CD4-positive, alpha-beta T cell treated with Interferon alpha-2 for 1 hour (primary cell): Measurements from ENCODE around the gene SRRM4.

ENCODE experiments used
- DNase-seq, 2 donors: peaks; one replicate each; pipeline ENCODE4 v3.0.0-alpha.2; 2020 to 2022

SRRM4 gene

DNA sequence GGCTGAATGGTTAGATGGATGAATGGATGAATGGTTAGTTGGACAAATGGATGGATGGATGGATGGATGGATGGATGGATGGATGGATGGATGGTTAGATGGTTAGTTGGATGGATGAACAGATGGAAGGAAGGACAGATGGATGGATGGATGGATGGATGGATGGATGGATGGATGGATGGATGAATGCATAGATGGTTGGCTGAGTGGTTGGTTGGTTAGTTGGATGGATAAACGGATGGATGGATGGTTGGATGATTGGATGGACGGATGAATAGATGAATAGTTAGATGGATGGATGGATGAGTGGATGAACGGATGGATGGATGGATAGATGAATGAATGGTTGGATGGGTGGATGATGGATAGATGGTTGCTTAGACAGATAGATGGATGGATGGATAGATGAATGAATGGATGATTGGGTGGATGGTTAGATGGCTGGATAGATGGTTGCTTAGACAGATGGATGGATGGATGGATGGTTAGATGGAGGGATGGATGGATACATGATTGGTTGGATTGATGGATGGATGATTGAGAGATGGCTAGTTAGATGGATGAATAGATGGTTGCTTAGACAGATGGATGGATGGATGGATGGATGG lies 148.6 kb downstream of the SRRM4 start:
- DNase-seq, result no peak

DNA sequence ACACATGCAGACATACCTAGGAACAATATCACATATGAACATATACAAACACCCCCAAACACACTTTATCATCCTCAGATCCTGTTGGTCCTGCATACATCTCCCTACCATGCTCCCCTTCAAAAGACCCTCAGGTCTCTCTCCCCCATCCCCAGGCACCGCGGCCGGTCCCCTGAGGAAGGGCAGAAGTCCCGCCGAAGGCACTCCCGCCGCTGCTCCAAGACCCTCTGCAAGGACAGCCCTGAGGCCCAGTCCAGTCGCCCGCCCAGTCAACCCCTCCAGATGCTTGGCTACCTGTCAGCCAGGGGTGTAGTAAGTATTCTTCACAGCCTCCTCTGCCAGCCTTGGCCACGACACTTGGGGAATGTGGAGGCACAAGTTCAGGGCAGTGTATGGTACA lies 149.2 kb downstream of the SRRM4 start:
- DNase-seq, result no peak

GRCh38 chr12:119134284-119135072 lies 153.1 kb downstream of the SRRM4 start:
- no peak for DNase-seq

DNA sequence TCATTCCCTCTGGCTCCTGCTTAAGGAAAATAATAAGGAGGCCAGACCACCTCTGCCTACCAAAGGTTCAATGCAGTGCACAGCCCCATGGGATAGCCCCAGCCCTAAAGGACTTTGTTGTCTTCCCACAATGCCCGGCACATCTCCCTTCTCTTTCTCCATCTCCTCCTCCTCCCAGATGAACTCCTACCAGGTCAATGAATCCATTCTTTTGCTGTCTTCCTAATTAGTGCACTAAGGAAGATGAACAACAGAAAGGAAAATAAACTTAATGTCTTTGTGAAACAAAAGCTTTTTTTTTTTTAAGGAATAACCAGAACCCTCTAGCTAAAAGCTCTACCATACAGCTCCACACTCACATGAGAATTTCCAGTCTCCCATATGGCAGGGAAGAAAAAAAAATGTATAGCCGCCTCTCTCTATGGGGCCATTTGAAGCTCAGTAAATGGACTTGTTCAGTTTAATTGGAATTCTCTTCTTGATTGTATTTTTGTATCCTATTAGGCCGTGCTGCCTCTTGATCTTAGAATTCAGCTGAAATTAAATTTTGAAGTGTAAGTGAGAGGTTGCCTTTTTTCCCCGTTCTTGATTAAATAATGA lies 155.6 kb downstream of the SRRM4 start:
- DNase-seq, result no peak

GRCh38 chr12:119139448-119139847 lies 158.1 kb downstream of the SRRM4 start:
- DNase-seq, result no peak

DNA sequence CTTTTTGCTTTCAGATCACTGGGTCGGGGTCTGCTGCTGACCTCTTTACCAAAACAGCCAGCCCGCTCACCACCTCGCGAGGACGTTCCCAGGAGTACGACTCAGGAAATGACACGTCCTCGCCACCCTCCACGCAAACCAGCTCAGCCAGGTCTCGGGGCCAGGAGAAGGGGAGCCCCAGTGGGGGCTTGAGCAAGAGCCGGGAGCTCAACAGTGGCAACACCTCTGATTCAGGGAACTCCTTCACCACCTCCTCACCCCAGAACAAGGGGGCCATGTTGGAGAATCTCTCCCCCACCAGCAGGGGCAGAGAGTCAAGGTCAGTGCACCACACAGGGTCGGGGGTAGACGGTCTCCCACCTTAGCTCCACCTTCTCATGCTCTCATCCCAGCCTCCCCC lies 164.0 kb downstream of the SRRM4 start:
- DNase-seq, result no peak

DNA sequence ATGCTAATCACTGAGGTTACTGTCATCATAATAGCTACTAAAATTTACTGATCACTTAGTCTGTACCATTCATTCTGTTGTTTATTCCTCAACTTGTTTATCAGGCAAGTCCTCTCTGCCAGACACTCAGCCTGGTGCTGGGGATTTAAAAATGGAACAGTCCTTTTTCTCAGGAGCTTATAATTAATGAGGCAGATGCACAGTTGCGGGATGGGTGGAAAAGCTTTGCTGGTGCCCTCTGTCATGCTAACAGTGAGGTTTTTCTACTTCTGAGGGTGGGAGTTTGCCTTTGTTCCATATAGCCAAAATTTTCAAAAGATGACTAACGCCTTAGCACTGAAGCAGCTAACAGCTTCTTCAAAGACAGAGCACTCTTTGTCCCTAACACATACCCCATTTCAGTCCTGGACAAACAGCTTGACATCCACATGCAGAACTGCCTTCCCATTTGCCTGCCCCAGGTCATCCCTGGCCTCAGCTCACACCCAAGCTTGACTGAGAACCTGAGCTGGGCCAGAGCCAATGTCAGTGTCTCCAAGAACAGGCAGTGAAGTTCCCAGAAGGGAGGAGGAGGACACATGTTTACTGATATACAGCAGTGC lies 166.6 kb downstream of the SRRM4 start:
- no peak for DNase-seq

DNA sequence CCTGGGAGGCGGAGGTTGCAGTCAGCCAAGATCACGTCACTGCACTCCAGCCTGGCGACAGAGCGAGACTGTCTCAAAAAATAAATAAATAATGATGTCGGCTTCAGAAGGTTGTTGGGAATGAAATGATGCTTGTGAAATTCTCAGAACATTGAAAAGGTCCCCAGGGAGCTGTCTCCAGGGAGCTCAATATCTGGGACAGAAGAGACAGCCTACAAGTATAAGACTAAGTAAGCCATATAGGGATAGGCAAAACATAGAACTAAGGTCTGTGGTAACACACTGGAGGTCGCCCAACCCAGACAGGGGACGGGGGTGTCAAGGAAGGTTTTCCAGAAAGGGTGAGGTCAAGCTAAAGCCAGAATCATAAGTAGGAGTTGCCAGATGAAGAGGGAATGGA lies 167.9 kb downstream of the SRRM4 start:
- DNase-seq, result no peak

GRCh38 chr12:119151445-119152026 lies 170.2 kb downstream of the SRRM4 start:
- DNase-seq, result no peak

DNA sequence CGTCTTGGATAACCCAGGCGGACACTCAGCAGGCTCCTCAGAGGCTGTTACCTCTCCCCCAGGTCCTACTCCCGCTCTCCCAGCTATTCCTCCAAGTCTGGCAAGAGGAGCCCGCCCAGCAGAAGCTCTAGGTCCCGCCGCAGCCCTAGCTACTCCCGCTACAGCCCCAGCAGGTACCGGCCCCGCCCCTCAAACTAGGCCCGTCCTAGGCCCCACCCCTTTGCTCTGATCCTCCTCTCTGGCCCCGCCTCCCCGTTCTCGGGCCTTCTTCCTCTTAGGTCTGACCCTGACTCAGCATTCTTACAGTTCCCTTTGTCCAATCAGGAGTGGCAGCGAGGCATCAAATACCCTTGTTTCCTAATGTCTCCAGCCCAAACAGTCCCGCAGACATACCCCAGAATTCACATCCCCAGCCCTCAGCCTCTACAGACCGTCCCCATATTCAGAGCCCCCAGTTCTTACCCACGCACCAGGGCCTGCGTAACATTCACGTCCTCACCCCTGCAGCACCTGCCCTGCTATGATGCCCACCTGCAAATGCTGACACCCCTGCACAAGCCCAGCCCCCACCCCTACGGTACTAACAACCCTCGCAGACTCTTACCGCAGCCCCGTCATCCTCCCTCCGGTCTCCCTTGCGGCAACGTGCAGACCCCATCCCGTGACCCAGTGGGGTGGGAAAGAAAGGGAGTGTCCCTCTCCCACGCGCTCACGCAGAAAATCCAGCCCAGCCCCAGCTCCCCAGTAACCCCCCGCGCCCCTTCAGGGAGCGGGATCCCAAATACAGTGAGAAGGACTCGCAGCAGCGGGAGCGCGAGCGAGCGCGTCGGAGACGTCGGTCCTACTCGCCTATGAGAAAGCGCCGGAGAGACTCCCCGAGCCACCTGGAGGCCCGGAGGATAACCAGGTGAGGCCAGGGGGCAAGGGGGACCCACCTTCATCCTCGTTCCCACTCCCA lies 172.4 kb downstream of the SRRM4 start:
- DNase-seq, result no peak

GRCh38 chr12:119154435-119154818 lies 173.1 kb downstream of the SRRM4 start:
- DNase-seq, result no peak

- no peak for DNase-seq
These were observed 175.2 kb downstream of the SRRM4 start for GRCh38 chr12:119156401-119157044.

DNA sequence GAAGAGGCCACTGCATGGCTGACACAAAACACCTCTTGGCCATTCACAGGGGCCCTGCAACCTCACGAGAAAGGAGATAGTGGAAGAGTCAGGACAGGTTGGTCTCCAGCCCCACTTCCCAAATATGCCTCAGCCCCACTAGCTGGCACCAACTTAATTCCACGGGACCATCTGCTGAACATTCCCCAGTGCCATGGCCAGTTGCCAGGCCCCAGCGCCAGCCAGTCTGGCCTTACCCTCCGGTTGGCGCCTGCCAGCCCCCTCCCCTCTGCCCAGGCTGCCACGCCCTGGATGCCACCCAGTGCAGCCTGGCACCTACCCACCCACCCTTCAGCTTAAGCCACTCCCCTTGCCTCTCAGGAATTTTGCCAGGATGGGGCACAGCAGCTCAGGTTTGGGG lies 176.2 kb downstream of the SRRM4 start:
- DNase-seq, result no peak

- DNase-seq, result no peak
These were observed 176.6 kb downstream of the SRRM4 start for GRCh38 chr12:119157978-119158377.

DNA sequence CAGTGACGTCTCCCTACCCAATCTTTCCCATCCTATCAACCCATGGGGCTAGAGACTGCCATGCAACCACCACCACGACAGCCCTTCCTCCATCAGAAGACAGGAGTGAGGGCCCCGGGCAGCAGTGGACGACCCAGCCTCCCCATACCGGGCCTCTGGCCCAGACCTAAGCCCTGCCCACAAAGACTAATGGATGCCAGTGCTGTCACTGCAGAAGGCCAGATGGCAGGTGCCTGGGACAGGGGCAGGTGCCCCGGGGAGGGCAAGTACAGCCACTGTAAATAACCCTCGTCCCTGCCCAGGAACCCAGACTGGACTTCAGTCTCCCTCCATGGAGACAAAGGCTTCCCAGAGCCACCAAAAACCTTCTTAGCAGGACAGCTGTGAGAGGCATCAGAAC lies 177.1 kb downstream of the SRRM4 start:
- no peak for DNase-seq

- DNase-seq, result no peak
These were observed 178.5 kb downstream of the SRRM4 start for GRCh38 chr12:119159844-119160243.

DNA sequence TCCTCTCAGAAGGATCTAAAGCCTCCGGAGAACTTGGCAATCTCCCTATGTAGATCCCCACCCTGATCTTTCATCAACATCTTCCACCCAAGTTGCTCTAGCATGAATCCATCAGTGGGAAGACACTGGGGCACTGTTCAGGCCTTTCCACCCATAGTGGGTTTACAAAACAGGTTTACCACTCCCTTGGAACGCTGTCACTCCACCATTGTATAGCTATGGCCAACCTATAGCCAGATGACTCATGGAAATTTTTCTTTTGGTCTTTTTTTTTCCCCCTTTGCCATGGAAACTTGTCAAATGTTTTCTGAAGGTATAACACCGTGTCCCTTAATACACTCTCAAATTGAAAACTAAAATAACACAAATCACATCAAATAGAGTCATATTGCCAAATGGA lies 186.6 kb downstream of the SRRM4 start:
- no peak for DNase-seq

DNA sequence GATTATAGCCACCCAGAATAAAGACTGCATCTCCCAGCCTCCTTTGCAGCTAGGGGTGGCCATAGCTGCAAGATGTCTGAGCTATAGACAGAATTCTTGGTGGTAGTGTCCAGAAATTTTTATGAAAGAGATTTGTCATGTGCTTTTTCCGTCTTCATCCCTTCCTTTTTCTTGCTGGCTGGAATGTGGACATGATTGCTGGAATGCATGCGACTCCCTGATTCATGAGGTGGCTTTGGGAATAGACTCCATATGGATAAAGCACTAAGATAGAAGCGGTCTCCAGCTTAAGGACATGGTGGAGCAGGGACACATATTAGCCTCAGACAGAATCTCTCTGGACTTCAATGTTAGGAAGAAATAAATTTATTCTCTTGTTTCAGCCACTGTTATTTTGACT lies 187.4 kb downstream of the SRRM4 start:
- DNase-seq, result no peak

GRCh38 chr12:119169150-119169549 lies 187.8 kb downstream of the SRRM4 start:
- no peak for DNase-seq

GRCh38 chr12:119171291-119171690 lies 189.9 kb downstream of the SRRM4 start:
- no peak for DNase-seq

GRCh38 chr12:119171691-119172425 lies 190.5 kb downstream of the SRRM4 start:
- no peak for DNase-seq
